IPS-18a (cell line): ENCODE results near the gene TMEM80.
"Not testable (repeated sequence)": the region's sequence is repeated elsewhere in the genome, so short reads cannot be mapped to it uniquely, and the experiment has no call there.

Source experiments
- H3K27ac ChIP-seq: one replicate; pipeline ENCODE4 v1.5.1; 2013; ENCODE audit warnings: low read length
- H3K27me3 ChIP-seq: one replicate; pipeline ENCODE4 v1.6.1; 2013; ENCODE audit warnings: mild to moderate bottlenecking, low read length; ENCODE audit not compliant: control insufficient read depth, insufficient read depth
- H3K36me3 ChIP-seq: one replicate; pipeline ENCODE4 v1.6.1; 2013; ENCODE audit warnings: low read depth, low read length; ENCODE audit not compliant: control insufficient read depth
- H3K4me1 ChIP-seq: one replicate; pipeline ENCODE4 v1.6.1; 2013; ENCODE audit warnings: low read depth, low read length; ENCODE audit not compliant: control insufficient read depth
- H3K4me3 ChIP-seq: one replicate; pipeline ENCODE4 v1.5.1; 2013; ENCODE audit warnings: low read length
- H3K9ac ChIP-seq: one replicate; pipeline ENCODE4 v1.6.1; 2013; ENCODE audit warnings: mild to moderate bottlenecking, low read length, moderate library complexity
- H3K9me3 ChIP-seq: one replicate; pipeline ENCODE4 v1.6.1; 2013; ENCODE audit warnings: low read depth, low read length; ENCODE audit not compliant: control insufficient read depth

The TMEM80 gene

DNA sequence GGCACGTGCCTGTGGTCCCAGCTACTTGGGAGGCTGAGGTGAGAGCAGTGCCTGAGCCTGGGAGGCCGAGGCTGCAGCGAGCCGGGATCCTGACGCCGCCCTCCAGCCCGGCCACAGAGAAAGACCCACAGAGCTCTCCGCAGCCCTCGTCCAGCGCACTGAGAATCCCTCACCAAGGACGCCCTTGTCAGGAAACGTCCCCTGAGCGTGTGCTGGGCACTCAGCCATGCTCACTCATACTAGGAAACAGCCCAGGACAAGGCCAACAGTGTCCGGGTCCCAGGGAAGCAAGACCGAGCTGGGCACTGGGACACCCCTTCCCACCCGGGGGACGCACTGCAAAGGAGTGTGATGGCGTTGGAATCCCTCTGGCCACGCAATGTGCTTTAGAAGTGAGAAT, 15.1 kb upstream of the TMEM80 start:
- Histone ChIP-seq H3K4me3 (no peak overlapping the region), H3K36me3 (peaks cover 25% of the 10 kb centered on the region), H3K9me3 (no peaks in the 10 kb centered on the region), H3K9ac (no peak overlapping the region), H3K27me3 (no peaks in the 10 kb centered on the region), H3K27ac (no peak overlapping the region), H3K4me1 (peaks cover 7% of the 10 kb centered on the region)

DNA sequence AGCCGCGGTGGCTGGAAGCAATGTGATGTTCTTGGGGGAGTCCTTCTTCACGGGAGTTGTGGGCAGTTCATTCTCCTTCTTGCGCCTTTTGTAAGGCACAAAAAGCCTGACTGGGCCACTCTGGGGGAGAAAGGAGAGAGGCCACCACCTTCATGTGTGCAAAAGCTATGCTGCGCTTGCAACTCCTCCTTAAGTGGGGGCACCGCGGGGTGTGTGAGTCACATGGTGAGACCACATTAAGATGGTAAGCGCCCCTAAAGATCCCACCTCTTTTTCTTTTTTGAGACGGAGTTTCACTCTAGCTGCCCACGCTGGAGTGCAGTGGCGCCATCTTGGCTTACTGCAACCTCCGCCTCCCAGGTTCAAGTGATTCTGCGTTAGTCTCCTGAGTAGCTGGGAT, 14.6 kb upstream of the TMEM80 start:
- Histone ChIP-seq H3K9ac (no peak overlapping the region), H3K27ac (no peak overlapping the region), H3K4me3 (no peak overlapping the region), H3K4me1 (peaks cover 7% of the 10 kb centered on the region), H3K9me3 (no peaks in the 10 kb centered on the region), H3K27me3 (no peaks in the 10 kb centered on the region), H3K36me3 (peaks cover 25% of the 10 kb centered on the region)

DNA sequence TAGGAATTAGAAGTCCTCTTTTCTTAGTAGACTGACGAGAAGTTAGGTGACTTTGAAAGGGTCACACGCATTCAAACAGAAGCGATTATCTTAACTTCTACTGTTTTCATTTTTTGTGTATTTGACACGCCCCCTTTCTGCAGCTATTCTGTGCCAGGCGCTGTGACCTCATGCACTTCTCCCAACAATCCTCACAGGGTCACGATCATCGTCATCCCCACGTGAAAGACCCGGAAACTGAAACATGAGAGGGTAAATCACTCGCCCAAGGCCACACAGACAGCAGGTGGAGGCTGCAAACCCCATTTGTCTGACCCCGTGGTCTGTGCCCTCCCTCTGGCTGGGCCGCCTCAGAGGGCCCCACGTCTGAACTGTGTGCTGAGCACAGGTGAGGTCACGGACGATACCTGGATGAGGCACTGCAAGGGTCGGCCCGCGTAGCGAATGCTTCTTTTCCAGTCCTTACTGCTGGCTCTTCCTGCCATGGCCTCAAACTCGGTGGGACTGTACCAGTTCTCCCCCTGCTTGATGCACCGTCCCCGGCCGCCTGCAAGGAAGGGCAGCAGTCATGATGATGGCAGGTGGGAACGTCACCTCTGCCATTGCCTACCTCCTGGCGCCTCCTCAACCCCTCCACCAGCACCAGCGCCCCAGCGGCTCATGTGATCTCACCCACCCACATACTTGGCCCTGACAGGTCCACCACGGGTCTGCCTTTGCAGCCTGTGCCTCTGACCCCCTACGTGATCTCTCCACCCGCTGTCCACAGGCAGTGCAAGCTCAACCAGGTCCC, 9.0 kb upstream of the TMEM80 start:
- H3K9me3 ChIP-seq = no peaks in the 10 kb centered on the region
- H3K36me3 ChIP-seq = peaks cover 39% of the 10 kb centered on the region
- no peaks in the 10 kb centered on the region for H3K27me3 ChIP-seq
- H3K4me1 ChIP-seq = peaks cover 7% of the 10 kb centered on the region
- no peak overlapping the region for H3K9ac ChIP-seq
- H3K27ac ChIP-seq = no peak overlapping the region
- H3K4me3 ChIP-seq = no peak overlapping the region

DNA sequence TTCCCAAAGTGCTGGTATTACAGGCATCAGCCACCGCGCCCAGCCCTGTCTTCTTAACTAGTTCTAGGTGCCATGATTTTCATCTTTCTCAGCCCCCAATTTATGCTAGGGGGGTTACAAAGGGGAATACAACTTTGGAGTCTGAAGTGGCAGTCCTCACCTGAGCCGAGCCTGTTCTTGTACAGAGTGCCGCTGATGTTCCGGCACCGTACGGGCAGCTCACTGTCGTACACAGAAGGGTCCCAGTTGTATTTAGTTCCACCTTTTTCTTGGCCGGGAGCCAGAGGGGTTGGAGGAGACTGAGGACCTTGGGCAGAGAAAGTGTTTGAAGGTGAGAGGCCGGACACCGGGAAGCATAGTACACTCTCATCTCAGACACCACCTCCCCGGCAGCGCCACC, 7.9 kb upstream of the TMEM80 start:
- no peaks in the 10 kb centered on the region for H3K9me3 ChIP-seq
- no peak overlapping the region for H3K9ac ChIP-seq
- peaks cover 39% of the 10 kb centered on the region for H3K36me3 ChIP-seq
- H3K4me1 ChIP-seq = peaks cover 7% of the 10 kb centered on the region
- no peak overlapping the region for H3K27ac ChIP-seq
- H3K27me3 ChIP-seq = no peaks in the 10 kb centered on the region
- H3K4me3 ChIP-seq = no peak overlapping the region

DNA sequence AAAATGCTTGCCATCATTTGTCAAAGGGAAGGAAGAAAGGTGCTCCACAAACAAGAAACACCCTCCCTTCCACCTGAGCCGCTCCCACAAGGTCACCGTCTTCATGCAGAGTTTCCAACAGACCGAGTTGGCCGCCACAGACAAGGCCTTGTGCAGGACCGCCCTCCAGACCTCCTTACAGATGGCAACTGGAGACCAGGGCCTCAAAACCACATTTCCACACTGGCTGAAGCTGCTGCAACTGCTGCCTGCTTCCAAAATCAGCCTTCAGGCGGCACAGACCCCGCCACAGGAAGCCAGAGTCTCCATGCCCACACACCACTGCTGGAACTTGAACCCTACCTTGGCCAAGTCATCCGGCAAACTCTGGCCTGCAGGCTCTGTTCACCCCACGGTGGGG, 6.9 kb upstream of the TMEM80 start:
- Histone ChIP-seq H3K9me3 (no peaks in the 10 kb centered on the region), H3K36me3 (peaks cover 33% of the 10 kb centered on the region), H3K27me3 (no peaks in the 10 kb centered on the region), H3K4me1 (peaks cover 3% of the 10 kb centered on the region), H3K4me3 (no peak overlapping the region), H3K9ac (no peak overlapping the region), H3K27ac (no peak overlapping the region)

DNA sequence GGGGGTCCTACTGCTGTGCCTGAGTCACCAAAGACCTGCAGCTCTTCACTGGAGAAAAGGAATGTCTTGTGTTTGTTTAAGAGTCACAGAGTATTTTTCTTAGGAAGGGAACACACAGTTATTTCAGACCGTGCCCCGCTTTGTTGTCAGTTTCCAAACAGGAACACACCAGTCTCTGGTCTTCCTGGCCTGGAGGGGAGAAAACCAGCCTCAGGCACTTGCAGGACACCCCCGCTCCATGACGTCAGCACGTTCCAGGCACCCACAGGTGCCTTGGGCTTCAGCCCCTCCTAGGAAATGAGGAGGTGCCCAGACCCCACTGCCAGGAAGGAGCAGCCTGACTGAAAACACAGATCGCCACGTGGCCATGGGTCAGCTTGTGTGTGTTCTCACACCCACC, 6.0 kb upstream of the TMEM80 start:
- Histone ChIP-seq H3K27me3 (no peaks in the 10 kb centered on the region), H3K9me3 (no peaks in the 10 kb centered on the region), H3K36me3 (peaks cover 29% of the 10 kb centered on the region), H3K27ac (no peak overlapping the region), H3K4me1 (no peaks in the 10 kb centered on the region), H3K9ac (no peak overlapping the region), H3K4me3 (no peak overlapping the region)

DNA sequence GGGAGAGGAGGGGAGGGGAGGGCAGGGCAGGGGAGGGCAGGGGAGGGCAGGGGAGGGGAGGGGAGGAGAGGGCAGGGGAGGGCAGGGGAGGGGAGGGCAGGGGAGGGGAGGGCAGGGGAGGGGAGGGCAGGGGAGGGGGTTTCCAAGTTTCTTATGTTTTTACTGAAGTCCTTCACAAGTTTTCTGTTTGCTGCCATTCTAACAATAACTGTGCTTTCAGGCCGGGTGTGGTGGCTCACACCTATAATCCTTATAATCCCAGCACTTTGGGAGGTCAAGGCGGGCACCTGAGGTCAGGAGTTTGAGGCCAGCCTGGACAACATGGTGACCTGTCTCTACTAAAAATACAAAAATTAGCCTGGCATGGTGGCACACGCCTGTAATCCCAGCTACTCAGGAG, 5.4 kb upstream of the TMEM80 start:
- not testable (repeated sequence) for H3K27ac ChIP-seq, H3K27me3 ChIP-seq, H3K9ac ChIP-seq, H3K9me3 ChIP-seq, H3K4me3 ChIP-seq, H3K4me1 ChIP-seq
- peaks cover 27% of the 10 kb centered on the region for H3K36me3 ChIP-seq

DNA sequence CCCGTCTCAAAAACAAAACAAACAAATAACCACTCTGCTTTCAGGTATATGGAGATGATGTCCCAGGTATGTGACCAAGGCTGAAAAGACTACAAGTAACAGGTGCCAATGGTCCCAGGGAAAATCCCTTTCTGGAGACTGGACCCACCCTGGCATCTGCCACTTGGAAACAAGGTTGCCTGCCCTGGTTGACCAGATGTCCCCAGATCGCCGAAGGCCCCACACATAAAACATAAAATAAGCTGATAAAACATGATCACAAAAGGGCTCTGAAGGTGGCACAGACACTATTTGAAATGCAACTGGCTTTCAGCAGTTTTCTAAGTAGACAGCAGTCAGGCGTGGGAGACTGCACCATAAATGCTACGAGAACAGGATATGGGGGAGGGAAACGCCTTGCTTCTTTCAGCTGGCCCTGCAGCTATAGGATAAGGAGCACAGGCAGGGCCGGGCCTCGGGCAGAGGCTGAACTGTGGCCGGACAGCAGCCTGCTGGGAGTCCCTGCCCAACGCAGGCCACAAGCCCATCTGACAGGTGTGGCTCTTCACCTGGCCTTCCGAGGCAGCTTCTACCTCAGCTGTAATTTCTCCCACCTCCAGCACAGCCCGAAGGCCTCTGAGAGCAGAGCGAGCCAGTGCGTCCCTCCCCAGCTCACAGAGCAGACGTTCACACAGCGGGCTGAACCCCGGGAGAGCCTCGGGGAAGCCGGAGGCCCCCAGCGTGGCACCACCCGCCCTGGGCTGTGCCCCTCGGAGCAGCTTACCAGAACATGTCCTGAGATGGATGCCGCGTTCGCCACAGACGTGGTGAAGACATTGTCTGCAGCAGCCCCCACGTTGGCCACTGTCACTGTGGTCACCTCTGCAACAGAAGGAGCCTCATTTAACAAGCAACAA, 4.6 kb upstream of the TMEM80 start:
- Histone ChIP-seq H3K27me3 (no peaks in the 10 kb centered on the region), H3K9me3 (no peaks in the 10 kb centered on the region), H3K27ac (no peak overlapping the region), H3K36me3 (peaks cover 27% of the 10 kb centered on the region), H3K9ac (no peak overlapping the region), H3K4me3 (no peak overlapping the region), H3K4me1 (no peaks in the 10 kb centered on the region)

DNA sequence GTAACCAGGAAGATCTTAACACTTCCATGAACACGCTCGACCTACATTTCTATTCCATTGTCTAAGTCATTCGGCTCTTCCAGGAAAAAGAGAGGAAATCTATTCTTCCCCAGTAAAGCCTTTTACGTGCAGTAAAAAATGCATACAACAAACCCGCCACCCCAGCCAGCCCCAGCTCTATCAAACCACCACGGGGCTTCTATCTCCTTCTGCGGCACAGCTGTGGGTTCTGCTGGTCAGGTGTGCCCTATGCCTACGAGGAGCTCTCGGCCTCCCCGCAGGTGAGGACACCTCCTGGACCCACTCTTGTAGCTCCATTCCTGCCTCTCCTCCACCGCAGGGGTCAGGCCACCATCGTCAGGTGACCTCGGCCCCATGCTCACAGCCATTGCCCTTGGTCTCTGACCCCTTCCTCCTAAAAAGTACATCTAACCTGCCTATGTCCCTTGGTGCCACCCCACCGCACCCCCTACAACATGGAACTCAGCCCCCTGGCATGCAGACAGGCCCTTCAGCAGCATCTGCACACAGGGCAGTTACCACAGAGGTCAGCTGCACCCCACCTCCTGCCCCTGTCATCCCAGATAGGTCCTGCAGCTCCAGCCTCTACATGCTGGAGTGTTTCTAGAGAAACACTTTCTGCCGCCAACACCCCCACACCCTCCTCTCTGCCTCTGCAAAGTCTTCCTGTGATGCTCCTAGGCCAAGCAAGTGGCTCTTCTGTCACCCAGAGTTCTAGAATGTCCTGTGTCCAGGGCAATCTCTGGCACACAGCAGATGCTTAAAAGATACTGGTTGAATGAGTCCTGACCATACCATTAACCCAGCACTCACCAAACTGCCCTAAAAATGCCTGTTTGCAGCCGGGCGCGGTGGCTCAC, 3.7 kb upstream of the TMEM80 start:
- no peak overlapping the region for H3K27ac ChIP-seq
- no peaks in the 10 kb centered on the region for H3K4me1 ChIP-seq
- no peaks in the 10 kb centered on the region for H3K9me3 ChIP-seq
- H3K27me3 ChIP-seq = no peaks in the 10 kb centered on the region
- peaks cover 23% of the 10 kb centered on the region for H3K36me3 ChIP-seq
- no peak overlapping the region for H3K4me3 ChIP-seq
- H3K9ac ChIP-seq = no peak overlapping the region

DNA sequence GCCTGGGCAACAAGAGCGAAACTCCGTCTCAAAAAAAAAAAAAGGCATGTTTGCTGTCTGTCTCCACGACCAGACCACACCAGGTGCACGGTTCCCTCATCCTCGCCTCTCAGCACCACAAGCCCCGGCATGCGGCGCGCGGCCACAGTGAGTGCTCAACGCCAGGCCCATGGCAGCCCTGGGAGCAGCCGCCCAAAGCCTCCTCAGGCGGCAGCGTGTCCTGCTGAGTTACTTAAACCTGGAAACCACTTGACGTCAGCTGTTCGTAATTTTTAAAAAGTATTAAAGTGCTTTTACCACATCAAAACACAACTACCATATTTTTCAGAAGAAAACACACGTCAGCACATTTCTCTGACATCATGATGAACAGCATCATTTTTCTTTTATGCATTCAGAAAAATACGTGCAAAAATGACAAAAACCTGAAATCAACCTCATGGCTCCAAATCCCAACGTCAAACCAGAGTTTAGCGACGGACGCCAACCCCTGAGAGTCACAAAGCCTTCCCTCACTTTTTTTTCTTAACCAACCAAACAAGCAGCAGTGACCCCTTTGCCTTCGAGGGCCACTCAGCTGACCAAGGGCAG, 2.7 kb upstream of the TMEM80 start:
- Histone ChIP-seq H3K36me3 (peaks cover 13% of the 10 kb centered on the region), H3K27me3 (no peaks in the 10 kb centered on the region), H3K4me1 (no peaks in the 10 kb centered on the region), H3K27ac (no peak overlapping the region), H3K4me3 (no peak overlapping the region), H3K9ac (no peak overlapping the region), H3K9me3 (no peaks in the 10 kb centered on the region)

DNA sequence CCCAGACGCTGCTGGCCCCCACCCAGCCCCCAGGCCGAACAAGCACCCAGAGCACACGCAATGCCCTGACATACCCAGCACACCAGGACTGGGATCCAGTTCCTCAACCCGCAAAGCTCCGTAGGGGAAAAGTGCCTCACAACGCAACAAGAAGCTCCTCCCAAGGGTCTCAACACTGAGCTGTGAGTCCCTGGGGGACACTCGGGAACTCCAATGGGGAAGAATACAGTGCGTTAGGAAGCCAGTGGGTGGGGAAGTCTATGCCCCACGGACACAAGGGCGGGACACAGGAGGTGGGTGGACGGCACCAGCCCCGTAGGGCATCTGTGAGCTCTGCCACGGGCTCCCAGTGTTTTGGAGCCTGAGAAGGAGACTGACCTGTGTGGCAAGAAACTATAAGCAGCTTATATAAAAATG, 2.2 kb upstream of the TMEM80 start:
- H3K36me3 ChIP-seq = peaks cover 8% of the 10 kb centered on the region
- H3K4me1 ChIP-seq = no peaks in the 10 kb centered on the region
- H3K4me3 ChIP-seq = no peak overlapping the region
- no peaks in the 10 kb centered on the region for H3K27me3 ChIP-seq
- H3K9me3 ChIP-seq = no peaks in the 10 kb centered on the region
- H3K9ac ChIP-seq = no peak overlapping the region
- no peak overlapping the region for H3K27ac ChIP-seq
